Hepatocyte (in vitro differentiated cells): ENCODE measurements around the gene OR7D2.

Source experiments
- CTCF ChIP-seq: fragments of 200-600 bp; sonication (generic); IDR thresholded peaks from 2 replicates; pipeline ENCODE4 v1.5.1; 2016; ENCODE audit warnings: antibody characterized with exemption, mild to moderate bottlenecking; ENCODE audit not compliant: poor library complexity
- EZH2 ChIP-seq: fragments of 200-600 bp; sonication (generic); IDR thresholded peaks from 2 replicates; pipeline ENCODE4 v1.6.1; 2016; ENCODE audit warnings: antibody characterized with exemption, mild to moderate bottlenecking, borderline replicate concordance
- EZH2phosphoT487 ChIP-seq: fragments of 200-600 bp; sonication (generic); IDR thresholded peaks from one replicate; pipeline ENCODE4 v1.6.1; 2018; ENCODE audit warnings: antibody characterized with exemption, mild to moderate bottlenecking, low read depth, moderate library complexity; ENCODE audit not compliant: unreplicated experiment, severe bottlenecking

GRCh38 chr19:9165261-9165660 lies 13.5 kb upstream of the OR7D2 start:
- TF ChIP-seq CTCF (no peak), EZH2phosphoT487 (no peak), EZH2 (no peak)
